ENCODE results near the gene INSRR. TPM values are rescaled to one million over a fixed set of nuclear protein-coding genes. Genes with fewer than 3 reads are reported as not detected.

Gene INSRR
- total and polyA plus RNA-seq, 9 of the 15 experiments (the other 6 are each of a cell fraction or from before 2014, with no cell fraction given), result 0.03 to 0.18 (median 0.06) TPM; not detected in 3

- TF ChIP-seq MNT (conservative IDR thresholded peaks at IDR 0.05) (peak in 1 of 2 experiments; percentile 49; a peak in 2 of 4 replicates), KLF16 (IDR thresholded peaks at IDR 0.05) (no peak), PTRF (tag; IDR thresholded peaks at IDR 0.05) (no peak), ZNF589 (CRISPR knock-in tag; IDR thresholded peaks at IDR 0.05; ENCODE audit: low read depth) (no peak), YY1 (IDR thresholded peaks at IDR 0.05; ENCODE audit: borderline replicate concordance in 1 of 3, control insufficient read depth in 1 of 3, extremely low read depth in 1 of 3, insufficient read depth in 3 of 3, insufficient read length in 1 of 3, insufficient replicate concordance in 2 of 3, low read depth in 1 of 3, low read length in 2 of 3) (peak in 1 of 3 experiments; percentile 47), MLLT1 (IDR thresholded peaks at IDR 0.05) (peak in 1 of 2 experiments; percentile 13; a peak in 1 of 4 replicates), BACH1 (tag; IDR thresholded peaks at IDR 0.05) (no peak), ARID3B (CRISPR knock-in tag; IDR thresholded peaks at IDR 0.05; ENCODE audit: borderline replicate concordance) (no peak), RB1 (IDR thresholded peaks at IDR 0.05; ENCODE audit: low read depth) (peak; percentile 90), PHTF2 (CRISPR knock-in tag; IDR thresholded peaks at IDR 0.05) (no peak), PHB2 (IDR thresholded peaks at IDR 0.05; ENCODE audit: low read depth) (no peak), ZBTB12 (CRISPR knock-in tag; IDR thresholded peaks at IDR 0.05) (no peak), BCOR (IDR thresholded peaks at IDR 0.05) (peak; percentile 54; the same call in 1 of the 2 replicates), ZNF140 (CRISPR knock-in tag; IDR thresholded peaks at IDR 0.05) (no peak), ELK1 (CRISPR knock-in tag; IDR thresholded peaks at IDR 0.05) (no peak), ZNF12 (CRISPR knock-in tag; IDR thresholded peaks at IDR 0.05) (0 out of 2 replicates have a peak, but pooled peaks have one; percentile 12), BDP1 (IDR thresholded peaks at IDR 0.05; ENCODE audit: insufficient read depth, insufficient read length) (no peak)
These were observed 33.5 kb upstream of the INSRR start (continued) for GRCh38 chr1:156892190-156893047.

Measured in K562 (cell line).